ENCODE data around the gene KIF23.

Gene KIF23

GRCh38 chr15:69491038-69491505 lies 76.9 kb downstream of the KIF23 start:
- DNase-seq (ENCODE audit: low spot score): no peak

GRCh38 chr15:69493406-69493805 lies 79.3 kb downstream of the KIF23 start:
- no peak for DNase-seq (ENCODE audit: low spot score)

- no peak for DNase-seq (ENCODE audit: low spot score)
Measured at GRCh38 chr15:69496001-69496400, 81.9 kb downstream of the KIF23 start.

- no peak for DNase-seq (ENCODE audit: low spot score)
Measured at GRCh38 chr15:69497076-69497475, 82.9 kb downstream of the KIF23 start.

GRCh38 chr15:69497667-69498066 lies 83.5 kb downstream of the KIF23 start:
- DNase-seq (ENCODE audit: low spot score): no peak

Data from SW480 (cell line).